HG03442 (cell line): ENCODE results near the gene KCNIP1.
A peak's percentile ranks its signal among the peaks of the same experiment; 100 is the strongest.

Experiments
- ATAC-seq: cut with Tn5 transposase; IDR thresholded peaks from one replicate; pipeline ENCODE4 v1.9.1; 2021; ENCODE audit warnings: mild to moderate bottlenecking, moderate library complexity; ENCODE audit not compliant: unreplicated experiment

The KCNIP1 gene

GRCh38 chr5:170508036-170508435 lies 4.2 kb downstream of the KCNIP1 start:
- peak; percentile 76 for ATAC-seq

GRCh38 chr5:170508660-170509347 lies 5.0 kb downstream of the KCNIP1 start:
- no peak for ATAC-seq

- no peak for ATAC-seq
Measured at GRCh38 chr5:170509348-170509660, 5.5 kb downstream of the KCNIP1 start.

DNA sequence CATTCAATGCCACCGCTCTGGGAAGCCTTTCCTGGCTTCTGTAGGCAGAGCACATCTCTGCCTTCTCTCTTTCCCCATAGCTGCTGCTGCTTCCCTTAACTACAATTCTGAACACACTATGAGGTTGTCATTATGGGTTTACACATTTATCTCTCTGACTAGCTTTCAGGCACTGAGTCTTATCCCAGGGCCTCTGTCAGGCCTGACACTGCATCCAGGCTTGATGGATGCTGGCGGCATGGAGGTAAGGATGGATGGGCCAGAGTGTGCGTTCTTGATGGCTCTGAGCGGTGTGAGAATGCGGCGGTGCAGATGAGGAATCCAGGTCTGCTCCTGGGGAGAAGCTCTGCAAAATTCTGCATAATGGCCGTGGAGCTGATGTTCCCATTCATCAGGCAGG lies 6.3 kb downstream of the KCNIP1 start:
- no peak for ATAC-seq

GRCh38 chr5:170510559-170510958 lies 6.7 kb downstream of the KCNIP1 start:
- ATAC-seq, result no peak

- no peak for ATAC-seq
Measured at GRCh38 chr5:170511551-170512258, 7.9 kb downstream of the KCNIP1 start.

DNA sequence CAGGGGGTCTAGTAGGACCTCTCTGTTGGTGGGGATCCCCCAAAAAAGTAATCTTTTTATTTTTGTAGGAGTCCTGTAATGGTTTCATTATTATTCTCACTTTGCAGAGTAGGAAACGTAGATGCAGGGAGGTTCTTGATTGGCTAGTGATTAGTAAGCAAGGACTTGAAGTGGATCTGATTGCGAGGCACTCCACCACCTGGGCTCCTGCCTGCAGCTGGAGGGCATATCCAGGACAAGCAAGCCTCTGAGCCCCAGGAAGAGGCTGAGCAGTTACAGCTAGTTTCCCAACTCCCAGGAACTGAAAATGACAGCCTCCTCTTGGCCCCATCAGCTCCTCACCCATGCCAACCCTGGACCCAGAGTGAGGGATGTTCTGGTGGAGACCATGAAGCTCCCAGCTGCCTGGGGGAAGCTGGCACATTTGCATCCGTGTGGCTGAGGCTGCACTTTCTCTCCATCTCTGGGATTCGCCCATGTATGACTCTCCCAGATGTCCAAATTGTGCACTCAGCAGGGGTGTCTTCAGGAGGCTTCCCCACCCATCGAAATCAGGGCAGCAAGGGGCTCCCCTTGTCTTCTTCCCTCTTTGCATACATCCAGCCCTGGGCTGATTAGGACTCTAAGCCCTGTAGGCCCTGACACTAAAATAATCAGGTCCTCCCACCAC lies 10.2 kb downstream of the KCNIP1 start:
- no peak for ATAC-seq

GRCh38 chr5:170517411-170517810 lies 13.6 kb downstream of the KCNIP1 start:
- ATAC-seq, result no peak

GRCh38 chr5:170518277-170518676 lies 14.5 kb downstream of the KCNIP1 start:
- no peak for ATAC-seq

DNA sequence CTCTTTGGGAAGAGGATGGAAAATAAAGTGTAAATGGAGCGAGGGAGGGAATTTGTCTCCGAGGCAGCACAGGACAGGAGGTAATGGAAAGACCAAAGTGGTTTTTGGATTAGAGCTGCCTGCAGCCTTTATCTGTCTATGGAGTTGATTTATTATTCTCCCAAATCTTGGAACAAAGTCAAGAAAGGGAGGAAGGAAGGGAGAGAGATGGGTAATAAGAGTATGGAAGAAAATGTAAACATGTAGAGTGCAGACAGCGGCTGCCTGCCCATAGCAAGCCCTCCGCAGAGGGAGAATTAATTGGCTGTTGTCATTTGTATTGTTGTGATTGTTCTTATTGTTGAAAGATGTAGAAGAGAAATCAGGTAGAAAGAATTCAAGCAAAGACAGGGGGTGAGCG lies 15.7 kb downstream of the KCNIP1 start:
- no peak for ATAC-seq

DNA sequence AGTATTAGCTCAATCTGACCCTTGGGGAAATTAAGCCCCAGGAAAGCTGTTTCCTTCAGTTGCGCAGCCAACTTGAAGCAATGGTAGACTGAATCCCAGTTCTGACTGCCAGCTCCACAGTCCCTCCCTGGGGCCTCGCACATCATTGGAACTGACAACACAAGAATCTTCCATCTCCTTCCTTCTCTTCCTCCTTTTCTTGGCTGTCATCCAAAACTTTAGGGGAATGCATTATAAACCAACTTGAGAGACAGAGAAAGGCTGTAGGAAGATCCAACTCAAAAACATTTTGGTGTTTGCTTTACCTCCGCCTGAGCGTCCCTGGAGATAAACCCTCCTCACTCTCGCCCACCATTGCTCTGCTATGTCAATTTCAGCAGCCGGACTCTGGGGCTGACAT lies 16.6 kb downstream of the KCNIP1 start:
- no peak for ATAC-seq

DNA sequence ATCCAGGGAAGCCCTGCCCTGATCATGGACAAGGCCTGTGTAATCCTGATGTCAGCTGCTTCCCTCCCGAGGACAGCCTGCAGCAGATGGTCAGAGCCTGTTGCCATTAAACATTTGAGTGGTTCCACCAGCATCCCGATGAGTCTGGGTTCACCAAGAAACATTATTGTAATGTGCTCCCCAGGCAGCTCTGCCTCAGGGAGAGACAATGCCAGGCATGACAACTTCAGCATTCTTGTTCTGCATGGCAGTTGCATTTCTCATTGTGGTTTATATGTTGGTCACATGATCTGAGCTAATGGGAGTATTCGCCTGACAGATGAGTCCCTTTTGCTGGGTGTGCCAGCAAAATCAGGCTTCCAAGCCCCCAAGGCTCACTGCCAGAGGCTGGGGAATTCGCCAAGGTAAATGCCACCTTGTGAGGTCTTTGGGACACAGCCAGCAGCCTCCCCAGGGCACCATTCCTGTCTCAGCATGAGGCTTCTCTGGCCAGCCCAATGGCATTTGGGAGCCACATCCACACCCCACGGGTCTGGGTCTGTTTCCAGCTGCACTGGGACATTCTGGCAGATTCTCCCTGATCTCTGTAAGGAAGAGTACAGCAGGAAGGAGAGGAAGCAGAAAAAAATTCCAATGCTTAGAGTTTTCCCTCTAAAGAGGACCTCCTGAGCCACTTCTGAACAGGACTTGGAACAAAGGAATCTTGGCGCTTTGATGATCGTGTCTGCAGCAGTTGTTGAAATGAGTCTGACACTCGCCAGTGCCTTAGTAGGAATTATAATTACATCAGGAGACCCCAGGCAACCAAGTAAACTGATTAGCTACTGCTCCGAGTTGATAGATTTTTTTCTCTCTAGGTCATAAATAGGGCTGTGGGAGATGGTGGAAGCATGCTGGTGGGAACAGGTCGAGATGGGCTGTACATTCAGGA lies 18.7 kb downstream of the KCNIP1 start:
- ATAC-seq, result no peak

DNA sequence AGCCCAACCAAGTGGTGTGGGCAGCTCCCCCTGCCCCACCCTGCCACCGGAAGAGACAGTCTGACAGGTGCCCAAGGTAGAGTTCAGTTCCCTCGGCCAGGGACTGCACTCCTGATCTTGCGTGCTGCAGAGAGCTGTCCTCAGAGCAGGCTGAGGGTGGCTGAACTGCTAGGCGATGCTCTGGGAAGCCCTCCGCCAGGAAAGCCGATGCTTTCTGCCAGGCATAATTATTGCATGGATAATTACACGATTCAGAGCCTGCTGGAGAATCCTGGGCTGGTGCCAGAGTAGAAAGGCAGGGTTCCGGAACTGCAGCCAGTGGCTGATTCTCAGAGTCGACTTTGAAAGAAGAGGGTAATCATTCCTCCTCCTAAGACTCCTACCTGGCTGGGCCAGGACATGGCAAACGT lies 19.3 kb downstream of the KCNIP1 start:
- ATAC-seq, result no peak

- no peak for ATAC-seq
Measured at GRCh38 chr5:170523830-170524229, 20.0 kb downstream of the KCNIP1 start.

- ATAC-seq, result no peak
Measured at GRCh38 chr5:170524576-170524975, 20.8 kb downstream of the KCNIP1 start.

GRCh38 chr5:170525470-170526211 lies 21.8 kb downstream of the KCNIP1 start:
- no peak for ATAC-seq

GRCh38 chr5:170527991-170528390 lies 24.2 kb downstream of the KCNIP1 start:
- ATAC-seq, result no peak

DNA sequence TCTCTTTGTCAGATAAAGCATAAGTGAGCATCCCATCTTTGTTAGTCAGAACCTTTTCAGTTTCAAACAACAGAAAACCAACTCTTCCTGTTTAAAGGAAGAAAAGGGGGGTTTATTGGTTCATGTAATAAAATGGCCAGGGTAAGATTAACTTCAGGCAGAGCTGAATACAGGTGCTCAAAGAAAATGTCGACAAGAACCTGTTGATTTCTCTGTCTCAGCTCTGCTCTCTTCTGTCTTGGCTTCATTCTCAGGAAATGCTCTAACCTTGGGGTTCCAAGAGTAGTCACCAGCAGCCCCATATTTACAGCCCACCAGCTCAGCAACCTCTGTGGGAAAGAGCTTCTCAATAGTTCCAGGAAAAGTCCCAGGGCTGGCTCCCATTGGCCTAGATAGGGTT lies 25.2 kb downstream of the KCNIP1 start:
- ATAC-seq, result no peak

DNA sequence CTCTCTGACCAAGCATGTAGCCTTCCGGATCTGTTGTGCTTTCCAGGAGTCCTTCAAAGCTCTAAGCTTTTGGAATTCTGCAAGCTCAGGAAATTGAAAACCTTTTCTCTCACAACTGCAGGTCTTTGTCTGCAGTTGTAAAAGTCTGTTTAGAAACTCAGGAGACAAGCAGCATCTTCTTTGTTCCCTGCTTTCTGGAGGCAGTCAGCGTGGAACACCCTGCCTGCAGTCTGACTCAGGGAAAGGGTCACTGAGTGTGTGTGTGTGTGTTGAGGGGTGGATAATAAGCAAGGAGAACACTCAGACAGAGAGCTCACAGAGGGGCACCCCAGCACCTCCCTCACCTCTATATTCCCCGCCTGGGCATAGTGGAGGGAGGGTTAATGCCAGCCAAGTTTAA lies 29.1 kb downstream of the KCNIP1 start:
- ATAC-seq, result no peak

GRCh38 chr5:170533383-170533782 lies 29.6 kb downstream of the KCNIP1 start:
- ATAC-seq, result no peak

DNA sequence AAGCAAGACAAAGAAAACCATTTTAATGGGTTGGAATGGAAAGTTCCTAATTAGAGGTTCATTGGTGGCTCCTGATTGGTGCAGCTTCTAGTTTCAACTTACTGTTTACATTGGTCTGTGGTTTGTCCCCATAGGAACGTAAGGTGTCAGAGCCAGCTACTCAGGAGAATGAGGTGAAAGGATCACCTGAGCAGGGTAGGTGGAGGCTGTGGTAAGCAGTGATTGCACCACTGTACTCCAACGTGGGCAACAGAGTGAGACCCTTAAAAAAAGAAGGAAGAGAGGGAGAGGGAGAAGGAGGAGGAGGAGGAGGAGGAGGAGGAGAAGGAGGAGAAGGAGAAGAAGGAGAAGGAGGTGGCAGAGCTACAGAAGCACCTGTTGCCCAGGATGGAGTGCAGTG lies 30.4 kb downstream of the KCNIP1 start:
- no peak for ATAC-seq
